GM12864 (cell line): ENCODE results near the gene CTXND1.

Experiments
- DNase-seq: peaks from one replicate; pipeline ENCODE4 v3.0.0-alpha.2; 2011; ENCODE audit warnings: low read depth
- H3K4me3 ChIP-seq: 2 replicates; pipeline ENCODE4 v1.5.1; 2011; ENCODE audit warnings: mild to moderate bottlenecking, low read depth, low read length, control low read depth
- CTCF ChIP-seq: IDR thresholded peaks from 2 replicates; pipeline ENCODE4 v1.5.1; 2011; ENCODE audit warnings: low read depth, mild to moderate bottlenecking, moderate library complexity, low read length, control low read depth, inconsistent platforms; ENCODE audit errors: missing control alignments

Gene CTXND1

GRCh38 chr15:80191897-80192595 is 60.0 kb downstream of the CTXND1 start:
- no peak overlapping the region for H3K4me3 ChIP-seq
- no peak for DNase-seq
- TF ChIP-seq CTCF = no peak

- no peak for TF ChIP-seq CTCF
- H3K4me3 ChIP-seq = no peak overlapping the region
- DNase-seq = no peak
Observed at GRCh38 chr15:80191198-80191597, 60.8 kb downstream of the CTXND1 start.

- H3K4me3 ChIP-seq = no peak overlapping the region
- no peak for TF ChIP-seq CTCF
- DNase-seq = no peak
Observed at GRCh38 chr15:80188251-80188650, 63.8 kb downstream of the CTXND1 start.

- no peak for DNase-seq
- no peak for TF ChIP-seq CTCF
- no peak overlapping the region for H3K4me3 ChIP-seq
Observed at GRCh38 chr15:80186597-80186996, 65.4 kb downstream of the CTXND1 start.

- no peak overlapping the region for H3K4me3 ChIP-seq
- no peak for TF ChIP-seq CTCF
- no peak for DNase-seq
Observed at GRCh38 chr15:80186066-80186465, 65.9 kb downstream of the CTXND1 start.

- no peak overlapping the region for H3K4me3 ChIP-seq
- TF ChIP-seq CTCF = no peak
- no peak for DNase-seq
Observed at GRCh38 chr15:80185152-80185551, 66.9 kb downstream of the CTXND1 start.

- DNase-seq = no peak
- H3K4me3 ChIP-seq = no peak overlapping the region
- no peak for TF ChIP-seq CTCF
Observed at GRCh38 chr15:80184554-80184953, 67.5 kb downstream of the CTXND1 start.
